ELF-1 (cell line): ENCODE measurements around the gene NAA10.
"Not testable (repeated sequence)": the region's sequence is repeated elsewhere in the genome, so short reads cannot be mapped to it uniquely, and the experiment has no call there.

ENCODE experiments used
- DNase-seq: peaks from one replicate; pipeline ENCODE4 v3.0.0-alpha.2; 2016; ENCODE audit warnings: low read depth, low spot score

NAA10 gene

GRCh38 chrX:153934762-153935325 lies at the start of gene NAA10:
NAA10 (minus strand) TSS chrX:153935037; CDS start chrX:153934904, 133 bp downstream.
- peak; percentile 63 for DNase-seq

GRCh38 chrX:153983321-153983801 lies 48.5 kb upstream of the NAA10 start:
- no peak for DNase-seq

- DNase-seq: peak; percentile 83
Observed at GRCh38 chrX:153981771-153982533, 47.1 kb upstream of the NAA10 start.

GRCh38 chrX:153981231-153981630 lies 46.4 kb upstream of the NAA10 start:
- peak; percentile 63 for DNase-seq

- DNase-seq: not testable (repeated sequence)
Observed at GRCh38 chrX:153980394-153980793, 45.6 kb upstream of the NAA10 start.

GRCh38 chrX:153974726-153975286 lies 40.0 kb upstream of the NAA10 start:
- no peak for DNase-seq

GRCh38 chrX:153974003-153974725 lies 39.3 kb upstream of the NAA10 start:
- no peak for DNase-seq

GRCh38 chrX:153973127-153974002 lies 38.5 kb upstream of the NAA10 start:
- DNase-seq: peak; percentile 44

- DNase-seq: peak; percentile 96
Observed at GRCh38 chrX:153972368-153973126, 37.7 kb upstream of the NAA10 start, which contains the start of gene TMEM187. TMEM187 (plus strand) TSS chrX:153972754; CDS start chrX:153982063, 9,309 bp downstream.

GRCh38 chrX:153971450-153972367 lies 36.9 kb upstream of the NAA10 start, which contains the start of gene HCFC1:
HCFC1 (minus strand) TSS chrX:153971818; CDS start chrX:153970840, 978 bp downstream.
- DNase-seq: peak; percentile 99

- peak; percentile 93 for DNase-seq
Observed at GRCh38 chrX:153971124-153971449, 36.2 kb upstream of the NAA10 start.

GRCh38 chrX:153970357-153971123 lies 35.7 kb upstream of the NAA10 start:
- DNase-seq: peak; percentile 79

- peak; percentile 44 for DNase-seq
Observed at GRCh38 chrX:153969904-153970356, 35.1 kb upstream of the NAA10 start.

- DNase-seq: peak; percentile 65
Observed at GRCh38 chrX:153969125-153969903, 34.5 kb upstream of the NAA10 start.

GRCh38 chrX:153968754-153969124 lies 33.9 kb upstream of the NAA10 start:
- peak; percentile 74 for DNase-seq

GRCh38 chrX:153968255-153968654 lies 33.4 kb upstream of the NAA10 start:
- DNase-seq: no peak

- no peak for DNase-seq
Observed at GRCh38 chrX:153967536-153968224, 32.8 kb upstream of the NAA10 start.
